ENCODE results near the gene ITM2C. TPM values are rescaled to one million over a fixed set of nuclear protein-coding genes. Genes with fewer than 3 reads are reported as not detected.

ITM2C gene
- total RNA-seq, 4 donors from 2014 or later = 33.8 to 301 (median 67.6) TPM

DNA sequence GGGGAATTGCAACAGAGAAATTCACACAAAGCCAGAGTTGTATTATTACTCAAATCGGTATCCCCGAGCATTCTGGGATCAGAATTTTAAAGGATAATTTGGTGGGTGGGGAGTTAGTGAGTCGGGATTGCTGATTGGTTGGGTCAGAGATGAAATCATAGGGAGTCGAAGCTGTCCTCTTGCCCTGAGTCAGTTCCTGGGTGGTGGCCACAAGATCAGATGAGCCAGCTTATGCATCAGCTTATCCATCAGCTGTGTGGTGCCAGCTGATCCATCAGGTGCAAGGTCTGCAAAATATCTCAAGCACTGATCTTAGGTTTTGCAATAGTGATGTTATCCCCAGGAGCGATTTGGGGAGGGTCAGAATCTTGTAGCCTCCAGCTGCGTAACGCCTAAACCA is 34.3 kb upstream of the ITM2C start:
- Histone ChIP-seq H3K4me1 (peaks cover 0 to 4% of the 10 kb centered on the region in 2 donors), H3K27ac (no peak overlapping the region), H3K9me3 (no peaks in the 10 kb centered on the region), H3K36me3 (no peaks in the 10 kb centered on the region), H3K4me3 (no peak overlapping the region), H3K27me3 (peaks cover 5 to 7% of the 10 kb centered on the region in 2 donors)
- intact Hi-C loops (cut with DNase I; ENCODE audit: low total_unique reads) = no loop called here
- TF ChIP-seq POLR2A (IDR thresholded peaks at IDR 0.05) = no peak
- TF ChIP-seq, protein P1, sequence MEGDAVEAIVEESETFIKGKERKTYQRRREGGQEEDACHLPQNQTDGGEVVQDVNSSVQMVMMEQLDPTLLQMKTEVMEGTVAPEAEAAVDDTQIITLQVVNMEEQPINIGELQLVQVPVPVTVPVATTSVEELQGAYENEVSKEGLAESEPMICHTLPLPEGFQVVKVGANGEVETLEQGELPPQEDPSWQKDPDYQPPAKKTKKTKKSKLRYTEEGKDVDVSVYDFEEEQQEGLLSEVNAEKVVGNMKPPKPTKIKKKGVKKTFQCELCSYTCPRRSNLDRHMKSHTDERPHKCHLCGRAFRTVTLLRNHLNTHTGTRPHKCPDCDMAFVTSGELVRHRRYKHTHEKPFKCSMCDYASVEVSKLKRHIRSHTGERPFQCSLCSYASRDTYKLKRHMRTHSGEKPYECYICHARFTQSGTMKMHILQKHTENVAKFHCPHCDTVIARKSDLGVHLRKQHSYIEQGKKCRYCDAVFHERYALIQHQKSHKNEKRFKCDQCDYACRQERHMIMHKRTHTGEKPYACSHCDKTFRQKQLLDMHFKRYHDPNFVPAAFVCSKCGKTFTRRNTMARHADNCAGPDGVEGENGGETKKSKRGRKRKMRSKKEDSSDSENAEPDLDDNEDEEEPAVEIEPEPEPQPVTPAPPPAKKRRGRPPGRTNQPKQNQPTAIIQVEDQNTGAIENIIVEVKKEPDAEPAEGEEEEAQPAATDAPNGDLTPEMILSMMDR (IDR thresholded peaks at IDR 0.05) = no peak
- no peak for DNase-seq

DNA sequence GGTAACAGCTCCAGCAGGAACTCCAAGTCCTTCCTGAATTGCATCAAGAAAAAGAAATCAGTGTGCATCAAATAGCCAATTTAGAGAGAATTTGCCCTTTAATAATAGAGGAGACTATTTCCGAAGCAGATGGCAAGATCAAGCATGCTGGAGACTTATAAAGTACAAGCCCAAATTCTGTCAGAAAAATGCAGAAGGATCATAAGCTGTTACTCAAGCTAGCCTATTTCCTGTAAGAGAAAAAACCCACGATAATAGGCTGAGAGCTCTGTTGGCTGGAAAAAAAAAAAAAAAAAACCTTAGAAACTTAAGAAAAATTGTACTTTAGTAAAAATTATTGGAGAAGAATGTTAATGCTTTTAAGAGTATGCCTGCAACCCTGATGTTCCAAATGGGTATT is 24.4 kb upstream of the ITM2C start:
- Histone ChIP-seq H3K36me3 (no peaks in the 10 kb centered on the region), H3K9me3 (no peaks in the 10 kb centered on the region), H3K27ac (no peak overlapping the region), H3K4me1 (no peaks in the 10 kb centered on the region), H3K4me3 (no peak overlapping the region), H3K27me3 (no peaks in the 10 kb centered on the region)
- TF ChIP-seq, protein P1 (IDR thresholded peaks at IDR 0.05) = no peak
- TF ChIP-seq POLR2A (IDR thresholded peaks at IDR 0.05) = no peak
- intact Hi-C loops (cut with DNase I; ENCODE audit: low total_unique reads) = no loop called here
- no peak for DNase-seq

DNA sequence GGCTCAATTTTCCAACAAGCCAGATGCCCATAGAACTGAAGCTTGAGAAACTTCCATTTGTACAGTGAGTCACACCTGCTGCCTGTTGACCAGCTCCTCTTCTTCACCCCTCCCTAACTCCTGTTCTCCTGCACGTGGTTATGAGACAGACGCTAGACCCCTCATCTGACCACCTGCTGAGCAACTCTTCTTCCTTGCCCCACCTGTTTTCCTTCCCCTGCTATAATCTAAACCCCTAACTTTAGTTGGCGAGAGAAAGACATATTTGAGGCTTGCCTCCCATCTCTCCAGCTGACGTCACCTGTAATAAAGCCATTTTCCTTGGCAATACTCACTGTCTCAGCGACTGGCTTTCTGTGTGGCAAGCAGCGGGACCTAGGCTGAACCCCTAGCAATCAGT is 22.3 kb upstream of the ITM2C start:
- DNase-seq = no peak

DNA sequence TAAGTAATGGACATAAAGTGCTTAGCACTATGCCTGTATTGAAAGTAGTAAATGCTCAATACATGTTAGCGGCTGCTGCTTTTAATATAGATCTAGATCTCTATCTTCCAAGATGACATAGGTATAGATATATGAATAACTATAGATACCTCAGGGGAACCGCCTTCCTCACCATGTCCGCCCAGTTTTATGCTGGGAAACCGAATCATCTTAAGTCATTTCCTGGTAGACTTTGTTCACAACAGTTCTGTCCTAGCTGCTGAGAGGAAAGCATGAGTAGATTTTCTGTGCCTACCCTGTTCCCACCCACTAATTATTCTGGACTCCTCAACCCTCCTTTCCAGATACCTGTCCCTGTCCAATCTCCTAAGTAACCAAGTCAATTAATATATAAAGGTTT is 21.6 kb upstream of the ITM2C start:
- no peaks in the 10 kb centered on the region for H3K9me3 ChIP-seq
- H3K27me3 ChIP-seq = no peaks in the 10 kb centered on the region
- intact Hi-C loops (cut with DNase I; ENCODE audit: low total_unique reads) = no loop called here
- no peaks in the 10 kb centered on the region for H3K4me1 ChIP-seq
- no peak for TF ChIP-seq POLR2A (IDR thresholded peaks at IDR 0.05)
- TF ChIP-seq, protein P1 (IDR thresholded peaks at IDR 0.05) = no peak
- no peak for DNase-seq
- no peaks in the 10 kb centered on the region for H3K36me3 ChIP-seq
- H3K27ac ChIP-seq = no peak overlapping the region
- no peak overlapping the region for H3K4me3 ChIP-seq

More for the DNA sequence above, 22.3 kb upstream of the ITM2C start:
- Histone ChIP-seq H3K9me3 (no peaks in the 10 kb centered on the region), H3K36me3 (no peaks in the 10 kb centered on the region), H3K27me3 (no peaks in the 10 kb centered on the region), H3K4me3 (no peak overlapping the region), H3K27ac (no peak overlapping the region), H3K4me1 (no peaks in the 10 kb centered on the region)
- no peak for TF ChIP-seq POLR2A (IDR thresholded peaks at IDR 0.05)
- TF ChIP-seq, protein P1 (IDR thresholded peaks at IDR 0.05) = no peak
- intact Hi-C loops (cut with DNase I; ENCODE audit: low total_unique reads) = no loop called here

DNA sequence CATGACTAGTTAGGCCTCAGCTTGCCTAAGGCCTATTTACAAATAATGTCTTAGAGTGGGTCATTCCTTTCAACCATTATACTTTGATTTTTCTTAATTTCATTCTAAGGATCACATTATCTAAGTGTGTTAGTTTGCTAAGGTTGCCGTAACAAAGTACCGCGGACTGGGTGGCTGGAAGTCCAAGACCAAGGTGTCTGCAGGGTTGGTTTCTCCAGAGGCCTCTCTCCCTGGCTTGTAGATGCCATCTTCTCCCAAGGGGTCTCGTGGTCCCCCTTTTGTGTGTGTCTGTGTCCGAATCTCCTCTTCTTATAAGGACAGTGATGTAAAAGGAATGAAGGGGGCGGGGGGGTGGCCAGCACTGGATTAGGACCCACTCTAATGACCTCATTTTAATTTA is 18.4 kb upstream of the ITM2C start:
- Histone ChIP-seq H3K27me3 (no peaks in the 10 kb centered on the region), H3K36me3 (no peaks in the 10 kb centered on the region), H3K4me1 (no peaks in the 10 kb centered on the region), H3K27ac (no peak overlapping the region), H3K4me3 (no peak overlapping the region), H3K9me3 (no peaks in the 10 kb centered on the region)
- no peak for TF ChIP-seq POLR2A (IDR thresholded peaks at IDR 0.05)
- TF ChIP-seq, protein P1 (IDR thresholded peaks at IDR 0.05) = no peak
- intact Hi-C loops (cut with DNase I; ENCODE audit: low total_unique reads) = no loop called here
- DNase-seq = no peak

All from uterus (tissue), 4 donors.